Iris pigment epithelial cell (primary cell): Measurements from ENCODE around the gene TF.
"Not testable (repeated sequence)": the region's sequence is repeated elsewhere in the genome, so short reads cannot be mapped to it uniquely, and the experiment has no call there.

Experiments
- DNase-seq: peaks from one replicate; pipeline ENCODE4 v3.0.0-alpha.2; 2011; ENCODE audit warnings: low read depth

Gene TF

DNA sequence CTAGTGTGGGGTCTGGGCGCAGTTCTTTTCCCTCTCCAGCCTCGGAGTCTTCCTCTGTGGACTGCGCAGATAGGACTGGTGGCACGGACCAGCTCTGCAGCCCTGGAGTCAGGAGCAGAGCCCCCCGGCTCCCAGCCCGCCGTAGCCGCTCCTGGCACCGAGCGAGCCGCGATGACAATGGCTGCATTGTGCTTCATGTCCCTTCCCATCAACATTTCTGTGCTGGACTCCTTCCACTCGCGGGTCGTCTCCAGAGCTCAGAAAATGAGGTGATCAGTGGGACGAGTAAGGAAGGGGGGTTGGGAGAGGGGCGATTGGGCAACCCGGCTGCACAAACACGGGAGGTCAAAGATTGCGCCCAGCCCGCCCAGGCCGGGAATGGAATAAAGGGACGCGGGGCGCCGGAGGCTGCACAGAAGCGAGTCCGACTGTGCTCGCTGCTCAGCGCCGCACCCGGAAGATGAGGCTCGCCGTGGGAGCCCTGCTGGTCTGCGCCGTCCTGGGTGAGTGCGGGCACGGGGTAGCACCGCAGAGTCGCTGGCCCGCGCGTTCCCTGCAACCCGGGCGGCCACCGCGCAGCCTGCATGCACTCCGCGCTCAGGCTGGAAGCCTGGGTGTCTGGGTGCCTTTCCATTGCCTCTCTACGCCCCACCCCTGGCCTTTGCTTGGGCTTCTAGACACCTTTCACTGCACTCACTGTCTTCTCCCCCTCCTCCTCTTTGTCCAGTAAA lies at the start of gene TF:
Gene TF, plus strand, starts transcription at position 413 of the 731 bp plus-strand sequence. Its CDS starts 48 bp downstream, at position 461.
- DNase-seq = no peak

GRCh38 chr3:133697960-133698359 lies 48.2 kb upstream of the TF start:
- DNase-seq = no peak

DNA sequence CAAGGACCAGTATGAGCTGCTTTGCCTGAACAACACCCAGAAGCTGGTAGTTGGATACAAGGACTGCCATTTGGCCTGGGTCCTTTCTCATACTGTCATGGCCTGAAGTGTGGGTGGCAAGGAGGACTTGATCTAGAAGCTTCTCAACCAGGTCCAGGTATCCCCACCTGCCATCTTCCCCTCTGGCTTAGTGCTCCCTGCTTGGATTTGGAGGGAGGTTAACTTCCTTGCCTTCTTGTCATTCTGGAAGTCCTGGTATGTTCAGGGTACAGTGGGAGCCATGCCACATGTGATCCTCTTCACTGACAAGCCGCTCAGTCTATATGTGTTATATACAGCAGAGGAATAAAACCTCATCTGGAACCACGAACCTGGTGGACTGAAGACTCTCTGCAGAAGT lies 46.7 kb upstream of the TF start:
- DNase-seq = no peak

DNA sequence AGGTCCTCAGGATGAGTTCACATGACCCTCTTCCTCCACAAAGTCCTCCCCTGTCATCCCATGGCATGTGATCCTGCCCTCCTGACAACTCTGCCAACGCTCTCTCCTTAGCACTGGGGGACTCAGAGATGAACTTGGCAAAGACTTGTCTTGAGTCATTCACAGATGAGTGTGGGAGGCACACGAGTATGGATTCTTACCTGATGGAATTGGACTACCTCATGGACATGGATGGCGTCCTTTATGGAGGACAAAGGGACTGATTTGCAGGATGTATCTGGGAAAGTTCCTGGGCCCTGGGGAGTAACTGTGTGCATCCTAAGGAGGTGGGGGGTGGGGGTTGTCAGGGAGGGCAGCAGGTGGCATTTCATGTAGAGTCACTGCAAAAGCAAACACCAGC lies 46.3 kb upstream of the TF start:
- DNase-seq = no peak

- DNase-seq = no peak
Observed at GRCh38 chr3:133700351-133700750, 45.8 kb upstream of the TF start.

DNA sequence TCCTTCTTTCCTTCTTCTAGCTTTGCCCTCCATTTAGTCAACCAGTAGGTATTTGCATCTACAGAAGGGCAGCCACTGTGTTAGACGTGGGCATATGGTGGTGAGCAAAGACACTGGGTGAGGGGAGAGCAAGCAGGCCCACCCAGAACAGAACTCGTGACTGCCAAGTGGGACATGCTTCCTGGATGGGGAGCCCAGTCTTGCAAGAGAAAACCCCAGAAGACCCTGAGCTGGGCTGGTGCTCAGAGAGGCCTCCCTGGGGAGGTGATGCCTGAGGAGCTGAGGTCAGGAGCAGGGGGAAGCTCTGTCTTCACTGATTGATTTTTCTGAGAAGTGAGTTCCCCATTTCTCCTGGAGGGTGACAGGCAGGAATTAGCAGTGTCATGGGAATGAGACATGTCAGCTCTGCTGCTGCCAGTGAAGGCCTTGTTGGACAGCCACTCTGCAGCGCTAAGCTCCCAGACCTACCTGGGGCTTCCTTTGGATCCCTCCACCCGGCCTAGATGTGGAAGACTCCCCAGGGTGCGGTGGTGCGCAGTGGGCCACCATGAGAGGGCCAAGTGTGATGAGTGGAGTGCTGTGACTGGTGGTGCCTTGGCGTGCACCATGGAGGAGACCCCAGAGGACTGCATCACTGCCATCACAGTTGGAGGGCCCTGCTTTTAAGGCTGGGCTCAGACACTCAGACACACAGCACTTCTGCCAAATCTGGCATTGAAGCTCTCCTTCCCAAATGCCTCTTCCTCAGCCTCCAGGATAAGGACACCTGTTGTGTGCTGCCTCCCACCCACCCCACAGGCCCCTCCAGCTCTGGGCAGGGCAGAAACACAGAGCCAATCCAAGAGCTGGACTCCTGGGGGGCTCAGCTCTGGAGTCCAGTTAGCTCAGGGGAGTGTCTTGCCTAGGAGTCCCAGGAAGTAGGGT lies 44.5 kb upstream of the TF start:
- DNase-seq = no peak

DNA sequence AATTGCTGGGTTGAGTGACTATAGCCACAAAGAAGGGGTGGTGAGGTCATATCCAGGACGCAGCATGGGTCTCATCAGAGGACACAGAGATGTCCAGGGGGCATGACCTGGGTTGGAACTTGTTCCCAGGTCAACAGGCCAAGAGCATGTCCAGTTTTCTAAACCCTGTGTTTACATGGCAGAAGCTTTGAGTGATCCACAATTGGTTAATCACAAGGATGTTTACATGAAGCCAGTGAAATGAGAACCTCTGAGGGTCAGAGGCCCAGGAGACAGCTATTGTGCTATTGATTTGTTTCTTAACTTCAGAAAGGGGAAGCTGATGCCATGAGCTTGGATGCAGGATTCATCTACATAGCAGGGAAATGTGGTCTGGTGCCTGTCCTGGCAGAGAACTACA lies 42.3 kb upstream of the TF start:
- DNase-seq = no peak

- no peak for DNase-seq
Observed at GRCh38 chr3:133706033-133706432, 40.2 kb upstream of the TF start.

- DNase-seq = no peak
Observed at GRCh38 chr3:133709139-133709750, 36.9 kb upstream of the TF start.

- no peak for DNase-seq
Observed at GRCh38 chr3:133711013-133711412, 35.2 kb upstream of the TF start.

DNA sequence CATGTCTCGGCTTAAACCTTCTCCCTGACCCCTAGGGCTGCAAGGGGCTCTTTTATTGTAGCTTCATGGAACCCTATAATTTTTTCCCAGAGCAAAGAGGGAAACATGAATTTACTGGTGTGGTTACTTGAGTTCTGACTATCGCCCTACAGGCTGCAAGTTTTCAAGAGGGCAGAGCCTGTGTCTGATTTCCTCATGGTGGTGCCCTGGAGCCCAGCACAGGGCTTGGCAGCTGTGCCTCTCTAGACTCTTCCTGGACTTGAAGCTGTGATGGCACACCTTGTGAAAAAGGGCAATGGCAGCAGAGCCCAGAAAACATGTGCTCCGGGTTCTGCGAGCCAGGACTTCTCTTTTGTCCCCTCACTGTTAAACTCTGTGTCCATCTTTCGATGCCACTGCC lies 34.2 kb upstream of the TF start:
- no peak for DNase-seq

DNA sequence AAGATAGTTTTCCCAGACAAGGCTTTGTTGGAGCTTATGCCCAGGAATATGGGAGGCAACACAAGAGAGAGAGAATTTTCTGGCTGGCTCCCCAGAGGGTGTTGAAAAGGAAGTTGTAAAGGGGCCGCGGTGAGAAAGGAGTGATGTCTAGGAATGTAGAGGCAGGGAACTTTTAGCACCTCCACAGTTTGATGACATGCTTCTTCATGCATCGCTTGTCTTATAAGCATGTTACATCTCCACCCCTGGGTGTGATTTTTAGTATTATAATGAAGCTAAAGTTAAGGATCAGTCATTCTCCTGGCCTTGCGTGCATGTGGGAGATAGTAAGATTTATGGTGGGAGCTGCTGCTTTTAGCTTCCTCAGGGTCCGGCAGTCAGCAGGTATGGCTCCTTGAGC lies 32.8 kb upstream of the TF start:
- no peak for DNase-seq

GRCh38 chr3:133717424-133717823 lies 28.8 kb upstream of the TF start:
- DNase-seq = no peak

- DNase-seq = no peak
Observed at GRCh38 chr3:133722935-133723334, 23.3 kb upstream of the TF start.

GRCh38 chr3:133730993-133731392 lies 15.2 kb upstream of the TF start:
- no peak for DNase-seq

DNA sequence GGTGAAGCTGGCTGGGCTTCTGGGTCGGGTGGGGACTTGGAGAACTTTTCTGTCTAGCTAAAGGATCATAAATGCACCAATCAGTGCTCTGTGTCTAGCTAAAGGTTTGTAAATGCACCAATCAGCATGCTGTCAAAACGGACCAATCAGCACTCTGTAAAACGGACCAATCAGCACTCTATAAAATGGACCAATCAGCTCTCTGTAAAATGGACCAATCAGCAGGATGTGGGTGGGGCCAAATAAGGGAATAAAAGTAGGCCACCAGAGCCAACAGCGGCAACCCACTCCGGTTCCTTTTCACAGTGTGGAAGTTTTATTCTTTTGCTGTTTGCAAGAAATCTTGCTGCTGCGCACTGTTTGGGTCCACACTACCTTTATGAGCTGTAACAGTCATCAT lies 14.0 kb upstream of the TF start:
- DNase-seq = not testable (repeated sequence)

DNA sequence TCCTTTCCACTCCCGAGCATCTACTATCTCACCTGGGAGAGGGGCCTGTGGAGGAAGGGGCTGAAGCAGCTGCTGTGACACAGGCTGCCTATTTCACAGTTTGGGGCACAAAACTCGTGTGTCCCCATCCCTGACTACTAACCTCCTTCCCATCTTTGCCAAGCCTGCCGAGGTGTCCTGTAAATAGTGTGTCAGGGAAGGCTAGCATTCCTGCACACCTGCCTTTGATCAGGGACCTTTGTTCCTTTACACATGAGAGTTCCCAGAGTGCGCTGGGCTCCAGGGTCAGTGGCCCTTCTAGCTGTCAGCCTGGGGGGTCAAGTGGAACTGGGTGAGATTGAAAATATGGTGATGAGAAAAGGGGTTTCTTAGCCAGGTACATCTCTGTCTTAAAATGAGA lies 13.0 kb upstream of the TF start:
- DNase-seq = no peak

GRCh38 chr3:133734305-133734704 lies 11.9 kb upstream of the TF start:
- DNase-seq = no peak

GRCh38 chr3:133742351-133743091 lies 3.7 kb upstream of the TF start:
- peak; percentile 77 for DNase-seq

- no peak for DNase-seq
Observed at GRCh38 chr3:133744241-133744640, 2.0 kb upstream of the TF start.

GRCh38 chr3:133745108-133745507 lies 1.1 kb upstream of the TF start:
- no peak for DNase-seq

DNA sequence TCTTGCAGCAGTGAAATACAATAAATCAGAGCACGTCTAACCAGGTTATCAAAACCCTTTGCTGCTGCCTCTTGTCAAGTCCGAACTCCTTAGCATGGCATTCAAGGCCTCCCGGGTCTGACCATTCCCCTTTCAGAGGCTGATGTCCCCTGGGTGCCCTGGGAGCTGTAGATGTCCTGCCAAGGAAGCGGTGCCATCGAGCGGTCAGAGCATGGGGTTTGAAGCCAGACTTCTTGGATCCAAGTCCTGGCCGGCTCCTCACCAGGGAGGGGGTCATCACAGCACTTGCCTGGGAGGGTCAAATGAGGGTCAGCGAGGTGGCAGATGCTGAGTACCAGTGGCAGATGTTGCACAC lies 496 bp downstream of the TF start:
- DNase-seq = no peak
